HL-60 (cell line): ENCODE data around the gene AKR1B1.

ENCODE experiments used
- DNase-seq, 2 experiments: peaks; one replicate each; pipeline ENCODE4 v3.0.0-alpha.2; 2010 to 2020; ENCODE audit warnings: low read depth in 1 of 2, low spot score in 1 of 2
- H3K27ac ChIP-seq: fragments of 250-450 bp; sonication (Bioruptor Pico); replicated peaks from 2 replicates; pipeline ENCODE4 v1.5.1; 2020; ENCODE audit warnings: mild to moderate bottlenecking, moderate library complexity
- H3K27me3 ChIP-seq: fragments of 250-450 bp; sonication (Bioruptor Pico); 2 replicates; pipeline ENCODE4 v1.5.1; 2021; ENCODE audit warnings: mild to moderate bottlenecking, moderate library complexity; ENCODE audit not compliant: insufficient read depth, poor library complexity, severe bottlenecking
- H3K4me3 ChIP-seq: replicated peaks from 2 replicates; pipeline ENCODE4 v1.5.1; 2011; ENCODE audit warnings: mild to moderate bottlenecking, control low read depth, low read length; ENCODE audit not compliant: insufficient read depth
- CTCF ChIP-seq: IDR thresholded peaks from one replicate; pipeline ENCODE4 v1.5.1; 2011; ENCODE audit warnings: low read length, control low read depth, inconsistent platforms; ENCODE audit not compliant: insufficient read depth
- GABPA ChIP-seq: IDR thresholded peaks from 2 replicates; pipeline ENCODE4 v1.6.1; 2012; ENCODE audit warnings: low read depth
- POLR2AphosphoS5 ChIP-seq: IDR thresholded peaks from 2 replicates; pipeline ENCODE4 v1.6.1; 2012; ENCODE audit warnings: low read depth
- REST ChIP-seq: IDR thresholded peaks from 2 replicates; pipeline ENCODE4 v1.6.1; 2012; ENCODE audit warnings: low read depth; ENCODE audit not compliant: insufficient replicate concordance
- SPI1 ChIP-seq: IDR thresholded peaks from 2 replicates; pipeline ENCODE4 v1.6.1; 2012; ENCODE audit warnings: low read depth, mild to moderate bottlenecking, borderline replicate concordance

Gene AKR1B1

GRCh38 chr7:134450294-134451000, 8.5 kb downstream of the AKR1B1 start:
- TF ChIP-seq POLR2AphosphoS5 (no peak), REST (no peak), GABPA (no peak), CTCF (no peak), SPI1 (no peak)
- Histone ChIP-seq H3K4me3 (no peak overlapping the region), H3K27me3 (no peaks in the 10 kb centered on the region), H3K27ac (no peak overlapping the region)
- no peak for DNase-seq

- no peak for TF ChIP-seq SPI1
- TF ChIP-seq REST = no peak
- TF ChIP-seq CTCF = no peak
- no peak for TF ChIP-seq GABPA
- no peak for DNase-seq
- Histone ChIP-seq H3K27ac (no peak overlapping the region), H3K4me3 (no peak overlapping the region), H3K27me3 (no peaks in the 10 kb centered on the region)
Observed at GRCh38 chr7:134449680-134450079, 9.2 kb downstream of the AKR1B1 start.

GRCh38 chr7:134448356-134449229, 10.3 kb downstream of the AKR1B1 start:
- H3K27me3 ChIP-seq = no peaks in the 10 kb centered on the region
- no peak overlapping the region for H3K27ac ChIP-seq
- TF ChIP-seq SPI1 (no peak), CTCF (no peak), GABPA (no peak), REST (no peak), POLR2AphosphoS5 (no peak)
- no peak for DNase-seq
- H3K4me3 ChIP-seq = no peak overlapping the region
